GM12878 (cell line): ENCODE measurements around the gene TMEM44. TPM values are rescaled to one million over a fixed set of nuclear protein-coding genes. Genes with fewer than 3 reads are reported as not detected.
A peak's percentile ranks its signal among the peaks of the same experiment; 100 is the strongest.

ENCODE experiments used
- BMI1 ChIP-seq: fragments of 450-650 bp; IDR thresholded peaks from 2 replicates; pipeline ENCODE4 v1.6.1; 2016; ENCODE audit warnings: mild to moderate bottlenecking, moderate library complexity, borderline replicate concordance
- CHD1 ChIP-seq: IDR thresholded peaks from 2 replicates; pipeline ENCODE4 v1.6.1; 2012; ENCODE audit warnings: low read depth, low read length, improper control_type of control experiment
- E2F4 ChIP-seq: IDR thresholded peaks from 2 replicates; pipeline ENCODE4 v1.6.1; 2012; ENCODE audit warnings: low read depth, low read length, improper control_type of control experiment
- ESRRA ChIP-seq: IDR thresholded peaks from 2 replicates; pipeline ENCODE4 v1.6.1; 2012; ENCODE audit warnings: mild to moderate bottlenecking, low read length, improper control_type of control experiment
- FOXM1 ChIP-seq: IDR thresholded peaks from 2 replicates; pipeline ENCODE4 v1.6.1; 2012; ENCODE audit warnings: low read depth, mild to moderate bottlenecking, inconsistent platforms, low read length, moderate library complexity
- HCFC1 ChIP-seq: fragments of 150-350 bp; IDR thresholded peaks from 2 replicates; pipeline ENCODE4 v1.6.1; 2014; ENCODE audit warnings: low read length
- MEF2A ChIP-seq: IDR thresholded peaks from 2 replicates; pipeline ENCODE4 v1.6.1; 2011; ENCODE audit warnings: low read depth, mild to moderate bottlenecking, low read length, moderate library complexity; ENCODE audit not compliant: insufficient read depth
- NFYA ChIP-seq: IDR thresholded peaks from 2 replicates; pipeline ENCODE4 v1.6.1; 2011; ENCODE audit warnings: low read depth, mild to moderate bottlenecking, low read length, improper control_type of control experiment, borderline replicate concordance
- NR2C1 ChIP-seq: fragments of 450-650 bp; IDR thresholded peaks from 2 replicates; pipeline ENCODE4 v1.6.1; 2017; ENCODE audit warnings: antibody characterized with exemption, mild to moderate bottlenecking, moderate library complexity
- NRF1 ChIP-seq: conservative IDR thresholded peaks from 2 replicates; pipeline ENCODE4 v1.6.1; 2011; ENCODE audit warnings: mild to moderate bottlenecking, low read depth, low read length, improper control_type of control experiment
- PBX3 ChIP-seq: IDR thresholded peaks from 2 replicates; pipeline ENCODE4 v1.6.1; 2011; ENCODE audit warnings: mild to moderate bottlenecking, low read depth, low read length, moderate library complexity; ENCODE audit not compliant: insufficient replicate concordance
- PKNOX1 ChIP-seq: fragments of 450-650 bp; IDR thresholded peaks from 2 replicates; pipeline ENCODE4 v1.6.1; 2016; ENCODE audit warnings: mild to moderate bottlenecking
- PML ChIP-seq: IDR thresholded peaks from 2 replicates; pipeline ENCODE4 v1.6.1; 2012; ENCODE audit warnings: low read length, inconsistent platforms
- POLR2A ChIP-seq: IDR thresholded peaks from 2 replicates; pipeline ENCODE4 v1.6.1; 2011; ENCODE audit warnings: low read depth, mild to moderate bottlenecking, low read length
- POLR2AphosphoS2 ChIP-seq: IDR thresholded peaks from 2 replicates; pipeline ENCODE4 v1.6.1; 2011; ENCODE audit warnings: low read depth, mild to moderate bottlenecking, low read length, improper control_type of control experiment, moderate library complexity
- RAD21 ChIP-seq: IDR thresholded peaks from 2 replicates; pipeline ENCODE4 v1.6.1; 2011; ENCODE audit warnings: mild to moderate bottlenecking, low read depth, low read length, moderate library complexity; ENCODE audit not compliant: insufficient read depth
- RELB ChIP-seq: fragments of 450-650 bp; IDR thresholded peaks from 2 replicates; pipeline ENCODE4 v1.6.1; 2017; ENCODE audit warnings: low read depth, mild to moderate bottlenecking, moderate library complexity
- SREBF1 ChIP-seq: IDR thresholded peaks from 2 replicates; pipeline ENCODE4 v1.6.1; 2012; ENCODE audit warnings: mild to moderate bottlenecking, low read length
- STAT1 ChIP-seq: fragments of 450-650 bp; conservative IDR thresholded peaks from 2 replicates; pipeline ENCODE4 v1.6.1; 2014; ENCODE audit warnings: antibody characterized with exemption, mild to moderate bottlenecking
- TCF3 ChIP-seq: IDR thresholded peaks from 2 replicates; pipeline ENCODE4 v1.6.1; 2012; ENCODE audit warnings: low read depth, mild to moderate bottlenecking, low read length, borderline replicate concordance; ENCODE audit not compliant: insufficient read depth
- WRNIP1 ChIP-seq: IDR thresholded peaks from 2 replicates; pipeline ENCODE4 v1.6.1; 2011; ENCODE audit warnings: low read depth, low read length, improper control_type of control experiment, borderline replicate concordance
- ZBTB4 ChIP-seq: fragments of 450-650 bp; formaldehyde crosslinking; IDR thresholded peaks from 2 replicates; pipeline ENCODE4 v1.4.0; 2022; ENCODE audit warnings: mild to moderate bottlenecking, moderate library complexity
- ZNF217 ChIP-seq: fragments of 450-650 bp; IDR thresholded peaks from 2 replicates; pipeline ENCODE4 v1.6.1; 2017; ENCODE audit warnings: antibody characterized with exemption, mild to moderate bottlenecking
- ZNF622 ChIP-seq: fragments of 450-650 bp; IDR thresholded peaks from 2 replicates; pipeline ENCODE4 v1.6.1; 2017; ENCODE audit warnings: mild to moderate bottlenecking, inconsistent platforms
- polyA plus RNA-seq, 11 experiments: library from polyadenylated mRNA; depleted of rRNA in 4 of 11; unstranded in 6 of 11; stranded (reverse) in 5 of 11; fragments of >200 nt; fragmentation: Nextera tagmentation in 4 of 11; fragmentation: Illumina TruSeq in 1 of 11; extraction: Ambion mirVana in 4 of 11; extraction: Trizol in 1 of 11; gene quantifications; 1 replicate in 1 of 11; 2 replicates in 10 of 11; pipeline versions ENCODE4 v1.2.1 to v1.2.3, GENCODE V29; 2011 to 2016; ENCODE audit warnings: inconsistent platforms in 2 of 11, missing spikeins in 2 of 11, low read depth in 1 of 11
- total RNA-seq, 4 experiments: library from RNA; depleted of rRNA in 3 of 4; stranded (reverse); fragments of >200 nt in 3 of 4; fragmentation: Illumina TruSeq in 1 of 4; extraction: Trizol in 1 of 4; gene quantifications; 2 replicates each; pipeline versions ENCODE4 v1.2.1 to v1.2.3, GENCODE V29; 2013 to 2021

The TMEM44 gene
- total and polyA plus RNA-seq, 10 of the 15 experiments (the other 5 are each of a cell fraction or from before 2014, with no cell fraction given) = 0.57 to 8.3 (median 3.6) TPM

- no peak for TF ChIP-seq E2F4
- TF ChIP-seq POLR2AphosphoS2 = no peak
- peak; percentile 76 for TF ChIP-seq POLR2A
- TF ChIP-seq NR2C1 = peak; percentile 34; the same call in 1 of the 2 replicates
- TF ChIP-seq NFYA = no peak
- TF ChIP-seq ZNF217 = peak; percentile 73
- TF ChIP-seq CHD1 = no peak
- no peak for TF ChIP-seq RELB
- no peak for TF ChIP-seq BMI1
- no peak for TF ChIP-seq HCFC1
- TF ChIP-seq PKNOX1 = no peak
- TF ChIP-seq PBX3 = no peak
- peak; percentile 49 for TF ChIP-seq RAD21
- TF ChIP-seq PML = no peak
- TF ChIP-seq TCF3 = no peak
- no peak for TF ChIP-seq ZBTB4
- no peak for TF ChIP-seq ZNF622
- TF ChIP-seq MEF2A = no peak
- 0 out of 2 replicates have a peak, but pooled peaks have one; percentile 7 for TF ChIP-seq NRF1
- TF ChIP-seq WRNIP1 = no peak
- no peak for TF ChIP-seq SREBF1
- no peak for TF ChIP-seq FOXM1
- no peak for TF ChIP-seq ESRRA
- TF ChIP-seq STAT1 = no peak
Measured at GRCh38 chr3:194633349-194634004, at the start of gene TMEM44 (continued).
